K562 (cell line): ENCODE data around the gene TMEFF1. TPM values are rescaled to one million over a fixed set of nuclear protein-coding genes. Genes with fewer than 3 reads are reported as not detected.

Source experiments
- ATF7 ChIP-seq: fragments of 450-650 bp; IDR thresholded peaks from 2 replicates; pipeline ENCODE4 v1.7.1; 2014; ENCODE audit warnings: mild to moderate bottlenecking, moderate library complexity
- CC2D1A ChIP-seq: fragments of 450-650 bp; IDR thresholded peaks from 2 replicates; pipeline ENCODE4 v1.6.1; 2017; ENCODE audit warnings: mild to moderate bottlenecking
- GATAD2B ChIP-seq: fragments of 450-650 bp; IDR thresholded peaks from 2 replicates; pipeline ENCODE4 v1.6.1; 2017; ENCODE audit warnings: mild to moderate bottlenecking, borderline replicate concordance
- HMG20A ChIP-seq: fragments of 450-650 bp; formaldehyde crosslinking; conservative IDR thresholded peaks from 2 replicates; pipeline ENCODE4 v1.4.0; 2020; ENCODE audit warnings: mild to moderate bottlenecking, mixed read lengths
- IRF9 ChIP-seq: fragments of 450-650 bp; IDR thresholded peaks from 2 replicates; pipeline ENCODE4 v1.6.1; 2016; ENCODE audit warnings: missing biosample characterization, missing genetic modification characterization
- KAT8 ChIP-seq: fragments of 450-650 bp; IDR thresholded peaks from 2 replicates; pipeline ENCODE4 v1.6.1; 2016; ENCODE audit warnings: low read depth, mild to moderate bottlenecking
- MBD1 ChIP-seq: fragments of 250-450 bp; sonication (Bioruptor Pico); IDR thresholded peaks from 2 replicates; pipeline ENCODE4 v1.8.0; 2022; ENCODE audit warnings: inconsistent platforms
- MLX ChIP-seq, 2 experiments: fragments of 450-650 bp in 1 of 2; sonication (generic) in 1 of 2; formaldehyde crosslinking; conservative IDR thresholded peaks; 2 replicates each; pipeline versions ENCODE4 v1.4.0 to v1.8.1; 2020 to 2022; ENCODE audit warnings: mild to moderate bottlenecking in 1 of 2, missing genetic modification reagents in 1 of 2
- NR1H2 ChIP-seq: sonication (generic); formaldehyde crosslinking; IDR thresholded peaks from 2 replicates; pipeline ENCODE4 v1.4.0; 2020; ENCODE audit warnings: mild to moderate bottlenecking, missing genetic modification reagents
- PHF21A ChIP-seq: fragments of 450-650 bp; IDR thresholded peaks from 2 replicates; pipeline ENCODE4 v1.6.1; 2017; ENCODE audit warnings: low read depth, borderline replicate concordance
- PHTF2 ChIP-seq: fragments of 250-450 bp; sonication (Bioruptor Pico); IDR thresholded peaks from 2 replicates; pipeline ENCODE4 v1.5.0; 2021; ENCODE audit warnings: mild to moderate bottlenecking
- SMAD4 ChIP-seq: fragments of 250-450 bp; sonication (Bioruptor Pico); conservative IDR thresholded peaks from 2 replicates; pipeline ENCODE4 v1.8.0; 2021; ENCODE audit warnings: inconsistent platforms, mild to moderate bottlenecking, moderate library complexity
- SMARCE1 ChIP-seq: fragments of 450-650 bp; IDR thresholded peaks from 2 replicates; pipeline ENCODE4 v1.7.1; 2016; ENCODE audit warnings: mild to moderate bottlenecking
- SRF ChIP-seq, 2 experiments: fragments of 250-450, 450-650 bp in 1 of 2; sonication (Bioruptor Pico) in 1 of 2; sonication (generic) in 1 of 2; formaldehyde crosslinking; IDR thresholded peaks; 2 replicates each; pipeline versions ENCODE4 v1.5.0 to v1.5.1; 2020 to 2022; ENCODE audit warnings: mild to moderate bottlenecking in 1 of 2, missing genetic modification reagents in 1 of 2
- SRSF7 ChIP-seq: fragments of 200-400 bp; formaldehyde crosslinking; optimal IDR thresholded peaks from 2 replicates; pipeline ENCODE3; 2017; ENCODE audit warnings: mild to moderate bottlenecking, low read depth, low read length
- TEAD1 ChIP-seq, 2 experiments: fragments of 450-650 bp in 1 of 2; sonication (generic) in 1 of 2; formaldehyde crosslinking; IDR thresholded peaks; 2 replicates each; pipeline versions ENCODE4 v1.4.0 to v1.8.0; 2020 to 2022; ENCODE audit warnings: mild to moderate bottlenecking in 2 of 2, missing genetic modification reagents in 1 of 2
- ZFP36 ChIP-seq: fragments of 150-350 bp; IDR thresholded peaks from 2 replicates; pipeline ENCODE4 v1.6.1; 2018; ENCODE audit warnings: low read length, low read depth; ENCODE audit not compliant: partially characterized antibody
- ZFPM2 ChIP-seq: fragments of 250-450 bp; sonication (Bioruptor Pico); IDR thresholded peaks from 2 replicates; pipeline ENCODE4 v1.5.1; 2022; ENCODE audit warnings: mild to moderate bottlenecking
- ZNF384 ChIP-seq: IDR thresholded peaks from 2 replicates; pipeline ENCODE4 v1.6.1; 2012; ENCODE audit warnings: low read depth, low read length, improper control_type of control experiment
- ZNF609 ChIP-seq: sonication (generic); formaldehyde crosslinking; IDR thresholded peaks from 2 replicates; pipeline ENCODE4 v1.8.1; 2023; ENCODE audit warnings: missing genetic modification reagents, mild to moderate bottlenecking, borderline replicate concordance
- polyA plus RNA-seq, 8 experiments: library from polyadenylated mRNA; depleted of rRNA in 4 of 8; stranded (reverse) in 5 of 8; unstranded in 3 of 8; fragments of >200 nt; fragmentation: Nextera tagmentation in 2 of 8; fragmentation: Illumina TruSeq in 1 of 8; extraction: Ambion mirVana in 2 of 8; extraction: Trizol in 1 of 8; gene quantifications; 2 replicates each; pipeline versions ENCODE4 v1.2.1 to v1.2.3, GENCODE V29; 2011 to 2014; ENCODE audit warnings: inconsistent platforms in 1 of 8, missing spikeins in 1 of 8
- total RNA-seq, 7 experiments: library from RNA; depleted of rRNA in 6 of 7; stranded (reverse); fragments of >200 nt in 6 of 7; fragmentation: Illumina TruSeq in 2 of 7; extraction: Trizol in 2 of 7; gene quantifications; 2 replicates each; pipeline versions ENCODE4 v1.2.1 to v1.2.3, GENCODE V29; 2011 to 2021; ENCODE audit warnings: low replicate concordance in 1 of 7

The TMEFF1 gene
- total and polyA plus RNA-seq, 9 of the 15 experiments (the other 6 are each of a cell fraction or from before 2014, with no cell fraction given) = 0.07 to 1.1 (median 0.28) TPM; not detected in 2

- TF ChIP-seq ZNF609 (CRISPR knock-in tag) = no peak
- TF ChIP-seq ATF7 = 0 out of 2 replicates have a peak, but pooled peaks have one; percentile 48
- no peak for TF ChIP-seq MLX (CRISPR knock-in tag; conservative IDR thresholded peaks at IDR 0.05)
- peak; percentile 63 for TF ChIP-seq SMARCE1
- TF ChIP-seq HMG20A = no peak
- no peak for TF ChIP-seq TEAD1 (CRISPR knock-in tag; IDR thresholded peaks at IDR 0.05)
- no peak for TF ChIP-seq ZFPM2 (CRISPR knock-in tag)
- peak; percentile 74; the same call in 1 of the 2 replicates for TF ChIP-seq SMAD4 (CRISPR knock-in tag)
- TF ChIP-seq ZFP36 = no peak
- TF ChIP-seq PHF21A = no peak
- 0 out of 2 replicates have a peak, but pooled peaks have one; percentile 3 for TF ChIP-seq ZNF384
- no peak for TF ChIP-seq MBD1 (CRISPR knock-in tag)
- no peak for TF ChIP-seq SRSF7
- no peak for TF ChIP-seq KAT8
- TF ChIP-seq CC2D1A = no peak
- TF ChIP-seq IRF9 (tag) = no peak
- peak; percentile 89; the same call in 1 of the 2 replicates for TF ChIP-seq GATAD2B
- no peak for TF ChIP-seq SRF (CRISPR knock-in tag; IDR thresholded peaks at IDR 0.05)
- 0 out of 2 replicates have a peak, but pooled peaks have one; percentile 40 for TF ChIP-seq NR1H2 (CRISPR knock-in tag)
- TF ChIP-seq PHTF2 (CRISPR knock-in tag) = no peak
Observed at GRCh38 chr9:100426530-100427365, 46.2 kb upstream of the TMEFF1 start, which contains the start of gene MSANTD3 (continued).
